GM12864 (cell line): Measurements from ENCODE around the gene LRBA.

Source experiments
- DNase-seq: peaks from one replicate; pipeline ENCODE4 v3.0.0-alpha.2; 2011; ENCODE audit warnings: low read depth
- H3K4me3 ChIP-seq: 2 replicates; pipeline ENCODE4 v1.5.1; 2011; ENCODE audit warnings: mild to moderate bottlenecking, low read depth, low read length, control low read depth
- TF ChIP-seq, protein P1 (sequence below): IDR thresholded peaks from 2 replicates; pipeline ENCODE4 v1.5.1; 2011; ENCODE audit warnings: low read depth, mild to moderate bottlenecking, moderate library complexity, low read length, control low read depth, inconsistent platforms; ENCODE audit errors: missing control alignments

LRBA gene

DNA sequence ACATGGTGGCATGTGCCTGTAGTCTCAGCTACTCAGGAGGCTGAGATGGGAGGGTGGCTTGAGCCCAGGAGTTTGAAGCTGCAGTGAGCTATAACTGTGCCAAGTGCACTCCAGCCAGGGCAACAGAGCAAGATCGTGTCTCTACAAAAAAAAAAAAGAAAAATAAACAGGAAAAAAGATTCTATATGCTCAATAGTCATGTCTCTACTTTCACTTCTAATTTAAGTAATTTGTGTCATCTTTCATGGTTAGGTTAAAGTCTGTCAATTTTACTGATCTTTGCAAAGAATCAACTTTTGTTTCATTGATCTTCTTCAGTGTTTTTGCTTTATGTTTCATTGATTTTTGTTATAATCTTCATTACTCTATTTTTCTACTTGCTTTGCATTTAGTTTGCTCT, 539.3 kb downstream of the LRBA start:
- TF ChIP-seq, protein P1, sequence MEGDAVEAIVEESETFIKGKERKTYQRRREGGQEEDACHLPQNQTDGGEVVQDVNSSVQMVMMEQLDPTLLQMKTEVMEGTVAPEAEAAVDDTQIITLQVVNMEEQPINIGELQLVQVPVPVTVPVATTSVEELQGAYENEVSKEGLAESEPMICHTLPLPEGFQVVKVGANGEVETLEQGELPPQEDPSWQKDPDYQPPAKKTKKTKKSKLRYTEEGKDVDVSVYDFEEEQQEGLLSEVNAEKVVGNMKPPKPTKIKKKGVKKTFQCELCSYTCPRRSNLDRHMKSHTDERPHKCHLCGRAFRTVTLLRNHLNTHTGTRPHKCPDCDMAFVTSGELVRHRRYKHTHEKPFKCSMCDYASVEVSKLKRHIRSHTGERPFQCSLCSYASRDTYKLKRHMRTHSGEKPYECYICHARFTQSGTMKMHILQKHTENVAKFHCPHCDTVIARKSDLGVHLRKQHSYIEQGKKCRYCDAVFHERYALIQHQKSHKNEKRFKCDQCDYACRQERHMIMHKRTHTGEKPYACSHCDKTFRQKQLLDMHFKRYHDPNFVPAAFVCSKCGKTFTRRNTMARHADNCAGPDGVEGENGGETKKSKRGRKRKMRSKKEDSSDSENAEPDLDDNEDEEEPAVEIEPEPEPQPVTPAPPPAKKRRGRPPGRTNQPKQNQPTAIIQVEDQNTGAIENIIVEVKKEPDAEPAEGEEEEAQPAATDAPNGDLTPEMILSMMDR = no peak
- no peak overlapping the region for H3K4me3 ChIP-seq
- no peak for DNase-seq

DNA sequence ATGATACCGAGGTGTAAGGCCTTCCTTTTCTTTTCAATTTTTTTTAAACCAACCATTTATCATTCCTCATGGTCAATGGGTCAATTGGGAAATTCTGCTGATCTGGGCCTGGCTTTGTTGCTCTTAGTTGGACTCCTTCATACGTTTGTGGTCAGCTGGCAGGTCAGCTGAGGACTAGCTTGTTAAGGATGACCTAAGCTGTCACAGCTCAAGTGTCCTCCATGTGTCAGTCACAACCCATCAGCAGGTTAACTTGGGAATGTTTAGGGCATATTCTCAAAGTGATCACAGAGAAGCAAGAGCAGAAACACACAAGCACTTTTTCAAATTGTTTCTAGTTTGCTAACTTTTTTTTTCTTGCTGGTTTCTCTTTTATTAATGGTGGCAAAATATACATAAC, 550.6 kb downstream of the LRBA start:
- no peak for DNase-seq
- TF ChIP-seq, protein P1 = no peak
- H3K4me3 ChIP-seq = no peak overlapping the region

DNA sequence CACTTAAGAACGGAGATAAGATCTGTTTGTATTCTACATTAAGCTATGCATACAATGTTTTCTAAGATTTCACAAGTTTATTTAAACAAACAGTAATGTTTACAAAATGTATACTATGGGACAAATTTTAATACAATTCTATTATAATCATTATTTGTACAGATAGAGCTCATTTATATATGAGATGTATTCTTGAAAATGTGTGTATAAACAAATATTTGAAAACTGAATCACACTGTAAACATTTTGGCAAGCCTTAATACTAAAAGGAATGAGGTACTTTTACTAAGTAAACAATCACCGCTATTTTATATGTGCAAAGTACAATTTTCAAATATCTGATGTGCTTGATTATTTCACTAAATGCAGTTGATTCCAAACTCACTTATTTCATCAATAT, 552.3 kb downstream of the LRBA start:
- no peak for DNase-seq
- no peak overlapping the region for H3K4me3 ChIP-seq

DNA sequence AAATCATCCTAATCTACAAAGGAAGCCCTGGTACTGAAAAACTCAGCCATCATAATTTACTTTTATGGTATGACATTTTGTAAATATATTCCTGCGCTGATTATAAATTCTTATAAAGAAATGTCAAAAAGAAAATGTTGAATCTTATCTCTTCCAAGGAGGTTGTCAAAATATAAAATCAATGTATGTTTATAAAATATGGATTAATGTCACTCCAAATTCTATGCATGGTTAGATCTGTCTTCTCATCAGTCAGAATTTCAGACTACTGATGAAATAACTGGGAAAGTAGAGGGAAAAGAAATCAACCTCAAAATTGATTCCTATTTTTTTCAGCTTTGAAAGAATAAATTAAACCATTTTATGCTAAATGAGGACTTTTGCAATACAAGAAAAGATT, 553.1 kb downstream of the LRBA start:
- H3K4me3 ChIP-seq = no peak overlapping the region
- DNase-seq = no peak
- TF ChIP-seq, protein P1 = no peak

More for the DNA sequence above, 552.3 kb downstream of the LRBA start:
- TF ChIP-seq, protein P1 = no peak

DNA sequence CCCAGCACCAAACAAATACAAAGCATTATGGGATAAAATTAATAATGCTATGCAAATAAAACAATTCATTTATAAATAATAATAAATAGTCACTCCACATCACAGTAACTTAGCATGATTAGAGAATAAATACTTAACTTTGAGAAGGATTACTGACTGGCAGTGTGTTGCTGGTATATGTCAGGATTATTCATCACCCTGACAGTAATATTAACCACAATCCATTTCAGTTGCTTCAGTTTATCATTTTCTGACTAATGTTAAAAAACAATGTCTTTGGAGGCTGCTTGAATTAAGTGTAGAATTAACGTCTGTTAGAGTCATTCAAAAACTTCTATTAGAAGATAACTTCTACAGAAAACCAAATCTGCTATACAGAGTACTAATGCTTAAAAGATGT, 557.3 kb downstream of the LRBA start:
- H3K4me3 ChIP-seq = no peak overlapping the region
- DNase-seq = no peak
- TF ChIP-seq, protein P1 = no peak

DNA sequence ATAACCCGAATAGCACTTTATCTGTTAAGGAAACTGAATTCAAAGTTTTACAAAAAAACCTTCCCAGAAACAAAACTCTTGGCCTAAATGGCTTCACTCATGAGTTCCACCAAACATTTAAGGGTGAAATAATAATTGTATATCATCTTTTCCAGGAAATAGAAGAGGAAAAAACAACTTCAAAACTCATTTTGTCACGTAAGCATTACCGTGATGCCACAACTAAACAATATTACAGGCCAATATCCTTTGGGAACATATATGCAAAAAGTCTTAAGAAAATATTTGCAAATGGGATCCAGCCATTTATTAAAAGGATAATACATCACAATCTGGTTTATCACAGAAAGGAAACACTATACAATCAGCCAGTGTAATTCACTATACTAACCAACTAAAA, 563.2 kb downstream of the LRBA start:
- H3K4me3 ChIP-seq = no peak overlapping the region
- TF ChIP-seq, protein P1 = no peak
- no peak for DNase-seq

DNA sequence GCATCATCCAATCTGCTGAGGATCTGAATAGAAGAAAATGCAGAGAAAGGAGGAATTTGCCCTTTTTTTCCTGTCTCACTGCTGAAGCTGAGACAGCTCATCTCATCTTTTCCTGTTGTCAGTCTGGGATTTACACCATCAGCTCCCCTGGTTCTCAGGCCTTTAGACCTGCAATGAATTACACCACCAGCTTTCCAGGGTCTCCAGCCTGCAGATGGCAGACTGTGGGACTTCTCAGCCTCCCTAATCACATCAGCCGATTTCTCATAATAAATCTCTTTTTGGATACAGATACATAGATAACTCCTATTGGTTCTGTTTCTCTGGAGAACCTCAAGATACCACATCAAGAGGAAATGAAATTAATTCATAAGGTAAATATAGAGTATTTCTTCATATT, 567.7 kb downstream of the LRBA start:
- TF ChIP-seq, protein P1 = no peak
- DNase-seq = no peak
- H3K4me3 ChIP-seq = no peak overlapping the region
